ENCODE measurements around the gene CERCAM.
A peak's percentile ranks its signal among the peaks of the same experiment; 100 is the strongest.
"Not testable (repeated sequence)": the region's sequence is repeated elsewhere in the genome, so short reads cannot be mapped to it uniquely, and the experiment has no call there.

CERCAM gene

DNA sequence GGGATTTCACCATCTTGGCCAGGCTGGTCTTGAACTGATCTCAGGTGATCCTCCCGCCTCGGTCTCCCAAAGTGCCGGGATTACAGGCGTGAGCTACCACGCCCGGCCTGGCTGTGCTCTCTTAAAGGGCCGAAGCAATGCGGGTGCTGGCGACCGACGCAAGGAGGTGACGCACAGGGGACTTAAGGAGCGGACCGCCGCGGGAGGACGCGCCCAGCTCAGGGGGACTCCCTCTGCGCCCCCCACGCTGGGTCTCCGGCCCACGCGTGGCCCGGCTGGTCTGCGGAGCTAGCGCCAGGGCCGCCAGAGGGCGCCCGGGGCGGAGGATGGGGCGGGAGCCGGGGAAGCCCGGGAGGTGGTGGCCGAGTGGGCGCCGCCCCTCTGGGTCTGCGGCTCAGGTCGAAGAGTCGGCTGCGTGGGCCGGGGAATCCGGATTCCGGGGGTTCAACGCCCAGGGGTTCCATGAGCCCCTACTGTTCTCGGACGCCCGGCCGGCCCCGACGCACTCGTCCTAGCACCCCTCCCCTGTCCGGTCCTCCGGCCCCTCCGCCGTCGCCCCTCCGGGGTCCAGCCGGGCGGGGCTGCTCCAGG is 502 bp upstream of the CERCAM start:
- DNase-seq, result peak; percentile 46

DNA sequence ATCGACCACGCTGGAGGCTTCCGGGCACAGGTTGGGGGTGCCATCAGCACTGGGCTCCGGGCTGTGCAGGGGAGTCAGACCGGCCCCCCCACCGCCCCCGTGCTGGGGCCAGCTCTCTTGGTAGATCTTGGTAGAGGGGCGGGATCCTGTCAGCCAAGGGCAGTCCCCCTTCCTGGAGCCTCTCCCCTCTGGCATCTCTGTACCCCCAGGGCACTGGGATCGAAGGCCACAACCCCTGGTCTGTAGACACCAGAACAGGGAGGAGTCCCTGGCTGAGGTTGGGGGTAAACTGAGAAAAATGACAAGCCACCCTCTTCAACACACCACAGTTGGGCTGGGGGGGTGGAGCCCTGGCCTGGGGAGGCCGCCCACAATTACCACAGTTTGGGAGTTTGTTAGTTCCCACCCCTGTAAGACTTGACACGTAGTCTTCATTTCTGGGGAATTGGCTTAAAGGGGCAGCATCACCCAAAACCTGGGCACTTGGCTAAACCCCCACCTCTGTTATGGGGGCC is 882 bp downstream of the CERCAM start:
- DNase-seq, result no peak

DNA sequence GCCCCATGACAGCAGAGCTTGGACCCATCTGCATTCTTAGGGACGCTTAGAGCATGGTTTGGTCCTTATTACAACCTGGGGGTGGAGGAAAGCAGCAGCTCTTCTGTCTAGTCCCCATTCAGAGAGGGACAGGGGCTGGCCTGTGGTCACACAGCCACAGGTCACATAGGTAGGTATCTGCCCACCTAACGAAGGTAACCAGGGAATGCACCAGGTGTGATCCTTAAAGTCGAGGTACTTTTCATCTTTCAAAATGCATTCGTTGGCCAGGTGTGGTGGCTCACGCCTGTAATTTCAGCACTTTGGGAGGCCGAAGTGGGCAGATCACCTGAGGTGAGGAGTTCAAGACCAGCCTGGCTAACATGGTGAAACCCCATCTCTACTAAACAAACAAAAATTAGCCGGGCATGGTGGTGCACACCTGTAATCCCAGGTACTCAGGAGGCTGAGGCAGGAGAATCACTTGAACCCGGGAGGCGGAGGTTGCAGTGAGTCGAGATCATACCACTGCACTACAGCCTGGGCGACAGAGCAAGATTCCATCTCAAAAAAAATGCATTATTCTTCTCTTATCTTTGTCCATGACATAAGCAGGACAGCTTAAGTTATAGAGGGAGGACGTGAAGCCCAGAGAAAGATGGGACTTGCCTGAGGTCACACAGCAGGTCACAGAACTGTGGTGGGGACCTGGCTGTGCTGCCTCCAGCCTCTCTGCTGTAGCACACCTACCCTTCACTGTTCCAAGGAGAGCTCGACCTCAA is 1.5 kb downstream of the CERCAM start:
- DNase-seq, result not testable (repeated sequence)

DNA sequence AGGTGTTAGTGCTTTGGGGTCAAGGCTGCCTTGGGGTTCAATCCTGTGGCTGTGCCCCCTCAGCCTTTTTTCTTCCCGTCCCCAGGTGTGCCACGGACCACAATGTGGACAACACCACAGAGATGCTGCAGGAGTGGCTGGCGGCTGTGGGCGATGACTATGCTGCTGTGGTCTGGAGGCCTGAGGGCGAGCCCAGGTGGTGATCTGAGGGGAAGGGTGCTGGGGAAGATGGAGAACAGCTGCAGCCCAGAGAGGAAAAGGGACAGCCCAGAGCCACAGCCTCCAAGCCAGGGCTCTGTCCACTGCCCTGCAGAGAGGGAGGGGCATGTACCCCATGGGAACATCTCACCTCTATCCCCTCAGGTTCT is 2.1 kb downstream of the CERCAM start:
- no peak for DNase-seq

DNA sequence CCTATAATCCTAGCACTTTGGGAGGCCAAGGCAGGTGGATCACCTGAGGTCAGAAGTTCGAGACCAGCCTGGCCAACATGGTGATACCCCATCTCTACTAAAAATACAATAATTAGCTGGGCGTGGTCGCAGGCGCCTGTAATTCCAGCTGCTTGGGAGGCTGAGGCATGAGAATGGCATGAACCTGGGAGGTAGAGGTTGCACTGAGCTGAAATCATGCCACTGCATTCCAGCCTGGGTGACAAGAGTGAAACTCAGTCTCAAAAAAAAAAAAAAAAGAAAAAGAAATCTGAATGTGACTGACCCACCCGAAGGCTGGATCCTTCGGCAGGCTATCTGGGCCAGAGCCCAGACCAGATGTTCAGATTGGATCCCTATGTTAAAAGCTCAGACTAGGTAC is 2.7 kb downstream of the CERCAM start:
- not testable (repeated sequence) for DNase-seq

DNA sequence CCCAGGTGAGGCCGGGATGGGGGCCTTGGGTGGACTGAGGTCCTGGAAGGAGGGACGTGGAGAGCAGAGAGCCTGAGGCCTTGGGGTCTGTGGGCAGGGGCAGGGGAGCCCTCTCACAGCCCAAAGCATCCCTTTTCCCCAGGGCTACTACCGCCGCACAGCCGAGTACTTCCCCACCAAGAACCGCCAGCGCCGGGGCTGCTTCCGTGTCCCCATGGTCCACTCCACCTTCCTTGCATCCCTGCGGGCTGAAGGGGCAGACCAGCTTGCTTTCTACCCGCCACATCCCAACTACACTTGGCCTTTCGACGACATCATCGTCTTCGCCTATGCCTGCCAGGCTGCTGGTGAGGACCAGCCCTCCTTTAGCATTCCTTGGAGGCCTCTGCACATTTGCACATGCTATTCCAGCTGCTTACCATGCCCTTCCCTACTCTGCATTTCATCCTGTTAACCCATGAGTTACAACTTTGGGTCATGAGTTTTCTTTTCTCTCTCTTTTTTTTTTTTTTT is 3.7 kb downstream of the CERCAM start:
- no peak for DNase-seq

DNA sequence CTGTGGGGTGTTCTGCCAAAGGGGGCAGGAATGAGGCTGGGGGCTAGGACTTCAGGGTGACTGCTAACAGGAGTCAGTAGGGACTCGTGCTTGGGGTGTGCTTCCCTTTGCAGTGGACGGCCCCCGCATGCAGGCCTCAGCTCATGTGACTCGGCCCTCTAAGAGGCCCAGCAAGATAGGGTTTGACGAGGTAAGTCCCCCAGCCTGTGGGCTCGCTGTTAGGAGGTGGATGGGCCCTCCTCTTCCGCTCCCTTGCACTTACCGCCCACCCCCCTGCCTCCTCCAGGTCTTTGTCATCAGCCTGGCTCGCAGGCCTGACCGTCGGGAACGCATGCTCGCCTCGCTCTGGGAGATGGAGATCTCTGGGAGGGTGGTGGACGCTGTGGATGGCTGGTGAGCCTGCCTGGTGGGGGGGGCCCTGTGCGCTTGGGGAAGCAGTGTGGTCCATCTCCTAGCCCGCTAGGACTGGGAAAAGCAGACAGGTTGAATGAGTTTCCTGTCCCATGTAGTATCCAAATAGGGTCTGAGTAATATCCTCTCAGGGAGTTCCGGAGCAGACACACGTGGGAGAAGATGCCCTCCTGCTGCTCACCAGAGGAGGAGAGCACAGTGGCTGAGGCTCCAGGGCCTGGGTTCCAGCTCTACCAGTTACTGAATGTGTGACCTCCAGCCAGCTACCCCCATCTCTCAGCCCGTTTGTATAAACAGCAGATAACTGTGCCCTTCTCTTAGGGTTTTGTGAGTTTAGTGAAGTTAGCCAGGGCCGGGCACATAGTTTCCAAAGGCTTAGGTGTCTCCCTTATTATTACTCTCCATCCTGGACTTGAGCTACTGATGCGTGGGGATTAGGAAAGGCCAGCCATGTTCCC is 8.2 kb downstream of the CERCAM start:
- no peak for DNase-seq

DNA sequence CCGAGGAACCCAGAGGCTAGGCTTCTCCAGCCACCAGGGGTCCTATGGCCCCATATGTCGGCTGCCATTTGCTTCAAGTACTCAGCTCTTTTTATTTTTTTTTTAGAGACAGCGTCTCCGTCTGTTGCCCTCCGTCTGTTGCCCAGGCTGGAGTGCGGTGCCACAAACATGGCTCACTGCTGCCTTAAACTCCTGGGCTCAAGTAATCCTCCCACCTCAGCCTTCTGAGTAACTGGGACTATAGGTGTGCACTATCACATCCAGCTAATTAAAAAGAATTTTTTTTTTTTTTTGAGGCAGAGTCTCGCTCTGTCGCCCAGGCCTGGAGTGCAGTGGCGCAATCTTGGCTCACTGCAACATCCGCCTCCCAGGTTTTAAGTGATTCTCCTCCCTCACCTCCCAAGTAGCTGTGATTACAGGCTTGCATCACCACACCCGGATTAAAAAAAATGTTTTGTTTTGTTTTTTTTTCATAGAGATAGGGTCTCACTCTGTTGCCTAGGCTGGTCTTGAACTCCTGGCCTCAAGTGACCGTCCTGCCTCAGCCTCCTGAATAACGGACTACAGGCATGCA is 8.9 kb downstream of the CERCAM start:
- no peak for DNase-seq

DNA sequence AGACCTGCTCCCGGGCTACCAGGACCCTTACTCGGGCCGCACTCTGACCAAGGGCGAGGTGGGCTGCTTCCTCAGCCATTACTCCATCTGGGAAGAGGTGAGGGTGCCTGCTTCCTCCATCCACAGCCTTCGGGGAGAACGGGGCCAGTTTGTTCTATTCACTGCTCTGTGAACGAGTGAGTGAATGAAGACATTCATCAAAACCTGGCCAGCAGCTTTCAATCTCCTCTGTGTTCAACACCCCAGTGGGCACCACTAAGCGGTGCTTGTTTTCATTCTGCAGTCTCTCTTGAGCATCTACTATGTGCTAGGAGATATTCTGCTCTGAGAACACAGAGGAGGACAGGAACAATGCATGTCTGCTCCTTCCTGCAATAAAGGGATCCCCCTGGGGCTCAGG is 10.6 kb downstream of the CERCAM start:
- no peak for DNase-seq

DNA sequence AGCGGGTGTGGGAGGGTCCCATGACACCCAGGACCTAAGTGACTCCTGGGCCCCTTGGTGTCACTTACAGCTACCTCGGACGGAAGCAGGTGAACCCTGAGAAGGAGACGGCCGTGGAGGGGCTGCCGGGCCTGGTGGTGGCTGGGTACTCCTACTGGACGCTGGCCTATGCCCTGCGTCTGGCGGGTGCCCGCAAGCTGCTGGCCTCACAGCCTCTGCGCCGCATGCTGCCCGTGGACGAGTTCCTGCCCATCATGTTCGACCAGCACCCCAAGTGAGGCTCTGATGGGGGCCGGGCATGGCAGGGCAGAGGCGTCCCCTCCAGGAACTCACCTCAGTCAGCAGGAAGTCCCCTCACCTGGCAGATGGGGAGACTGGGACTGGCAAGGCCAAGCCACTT is 13.7 kb downstream of the CERCAM start:
- no peak for DNase-seq

DNA sequence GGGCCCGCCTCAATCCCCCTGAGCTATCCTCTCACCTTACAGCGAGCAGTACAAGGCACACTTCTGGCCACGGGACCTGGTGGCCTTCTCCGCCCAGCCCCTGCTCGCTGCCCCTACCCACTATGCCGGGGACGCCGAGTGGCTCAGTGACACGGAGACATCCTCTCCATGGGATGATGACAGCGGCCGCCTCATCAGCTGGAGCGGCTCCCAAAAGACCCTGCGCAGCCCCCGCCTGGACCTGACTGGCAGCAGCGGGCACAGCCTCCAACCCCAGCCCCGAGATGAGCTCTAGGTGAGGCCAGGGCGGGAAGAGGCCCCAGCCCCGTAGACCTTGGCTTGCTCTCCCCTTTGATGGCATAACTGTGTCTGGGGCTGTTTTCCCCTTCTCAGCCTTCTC is 15.0 kb downstream of the CERCAM start:
- DNase-seq, result no peak

DNA sequence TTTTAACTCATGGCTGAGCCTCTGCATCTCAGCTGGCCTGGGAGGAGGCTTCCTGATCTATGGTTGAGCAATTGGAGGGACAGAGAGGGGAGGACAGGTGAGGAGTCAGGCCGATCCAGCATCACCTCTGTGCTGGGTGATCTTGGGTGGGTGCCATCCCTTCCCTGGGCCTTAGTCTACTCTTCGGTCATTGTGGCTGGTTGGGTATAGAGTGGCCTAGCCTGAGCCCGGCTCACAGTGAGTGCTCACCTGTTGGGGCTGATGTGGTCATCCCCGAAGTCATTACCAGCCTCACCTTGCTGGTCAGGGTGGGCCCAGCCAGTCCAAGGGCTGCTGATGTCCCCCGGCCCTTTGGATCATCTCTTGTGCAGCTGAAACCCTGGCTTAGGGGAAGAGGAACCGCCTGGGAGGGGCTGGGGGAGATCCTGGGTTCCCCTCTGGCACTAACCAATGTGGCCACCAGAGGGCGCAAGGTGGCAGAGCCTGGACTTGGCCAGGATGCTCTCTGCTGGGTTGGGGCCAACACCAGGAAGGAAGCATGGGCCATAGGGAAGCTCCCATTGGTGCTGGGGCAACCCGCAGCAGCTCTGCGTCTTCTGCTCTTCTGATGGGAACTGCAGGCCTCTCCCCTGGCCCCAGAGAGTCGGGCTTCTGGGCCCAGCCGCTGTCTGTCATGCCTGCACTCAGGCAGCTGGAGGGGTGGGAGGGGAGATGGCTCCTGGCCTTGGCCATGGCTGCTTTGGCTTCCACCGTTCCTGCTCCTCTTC is 17.9 kb downstream of the CERCAM start:
- DNase-seq, result peak; percentile 77

DNA sequence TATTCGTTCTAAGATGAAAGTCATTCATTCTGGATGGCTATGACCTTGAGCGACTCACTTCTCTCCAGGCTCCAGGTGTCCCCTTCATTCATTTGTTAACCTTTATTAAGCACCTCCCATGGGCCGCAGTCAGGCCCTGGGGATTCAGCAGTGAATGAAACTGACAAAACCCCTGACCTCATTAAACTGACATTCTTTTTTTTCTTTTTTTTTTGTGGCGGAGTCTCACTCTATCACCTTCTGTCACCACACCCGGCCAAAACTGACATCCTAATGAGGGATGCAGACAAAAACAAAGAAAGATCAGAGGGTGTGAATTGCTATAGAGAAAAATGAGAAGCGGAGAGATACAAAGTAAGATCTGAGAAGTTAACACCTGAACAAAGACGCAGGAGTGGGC is 18.6 kb downstream of the CERCAM start:
- no peak for DNase-seq

DNA sequence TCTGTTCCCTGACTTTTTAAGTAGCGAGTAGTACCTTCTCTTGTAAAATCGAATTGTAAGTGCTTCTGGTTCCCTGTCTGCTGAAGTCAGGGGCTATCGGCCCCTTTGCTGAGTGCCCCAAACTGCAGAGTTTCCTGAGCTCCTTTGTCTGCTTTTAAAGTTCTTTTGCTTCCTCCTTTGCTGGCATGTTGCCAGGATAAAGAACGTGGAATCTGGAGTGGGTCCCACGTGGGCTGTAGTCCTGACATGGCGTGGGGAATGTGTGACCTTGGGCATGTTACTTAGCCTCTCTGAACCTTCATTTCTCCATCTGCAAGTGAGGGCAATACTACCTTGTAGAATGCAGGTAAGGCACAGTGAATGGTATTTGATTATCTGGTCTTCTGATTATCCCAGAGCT is 21.5 kb downstream of the CERCAM start:
- DNase-seq, result no peak

DNA sequence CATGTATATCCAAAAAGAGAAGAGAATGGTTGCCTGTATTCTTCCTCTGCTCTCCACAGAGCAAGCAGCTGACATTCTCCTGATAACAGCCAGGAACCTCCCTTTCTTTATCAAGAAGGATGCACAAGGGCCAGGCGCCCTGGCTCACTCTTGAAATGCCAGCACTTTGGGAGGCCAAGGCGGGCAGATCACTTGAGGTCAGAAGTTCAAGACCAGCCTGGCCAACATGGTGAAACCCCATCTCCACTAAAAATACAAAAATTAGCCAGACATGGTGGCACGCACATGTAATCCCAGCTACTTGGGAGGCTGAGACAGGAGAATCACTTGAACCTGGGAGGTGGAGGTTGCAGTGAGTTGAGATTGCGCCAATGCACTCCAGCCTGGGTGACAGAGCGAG is 25.8 kb downstream of the CERCAM start:
- DNase-seq, result not testable (repeated sequence)

DNA sequence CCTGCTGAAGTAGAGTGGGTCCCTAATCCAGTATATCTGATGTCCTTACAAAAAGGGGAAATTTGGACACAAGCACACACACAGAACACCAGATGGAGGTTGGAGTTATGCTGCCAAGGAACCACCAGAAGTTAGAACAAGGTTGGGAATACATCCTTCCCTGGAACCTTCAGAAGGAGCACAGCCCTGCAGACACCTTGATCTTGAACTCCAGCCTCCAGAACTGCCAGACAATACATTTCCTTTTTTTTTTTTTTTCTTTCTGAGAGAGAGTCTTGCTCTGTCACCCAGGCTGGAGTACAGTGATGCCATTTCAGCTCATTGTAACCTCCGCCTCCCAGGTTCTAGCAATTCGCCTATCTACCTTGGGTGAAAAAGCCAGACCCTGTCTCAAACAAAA is 28.1 kb downstream of the CERCAM start:
- no peak for DNase-seq

DNA sequence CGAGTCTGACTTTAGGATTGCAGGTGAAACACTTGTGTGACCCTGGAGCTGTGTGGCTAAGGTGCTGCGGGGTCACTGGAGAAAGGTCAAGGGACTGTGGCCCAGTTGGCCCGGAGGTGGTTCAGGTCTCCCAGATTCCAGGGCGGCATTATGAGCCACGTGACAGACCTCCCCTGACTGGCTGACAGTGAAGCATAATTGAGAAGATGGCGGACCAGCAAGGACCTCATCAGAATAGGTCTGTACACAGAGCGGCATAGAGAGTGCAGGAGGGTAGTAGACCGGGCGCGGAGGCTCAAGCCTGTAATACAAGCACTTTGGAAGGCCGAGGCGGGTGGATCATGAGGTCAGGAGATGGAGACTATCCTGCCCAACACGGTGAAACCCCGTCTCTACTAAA is 34.3 kb downstream of the CERCAM start:
- no peak for DNase-seq

DNA sequence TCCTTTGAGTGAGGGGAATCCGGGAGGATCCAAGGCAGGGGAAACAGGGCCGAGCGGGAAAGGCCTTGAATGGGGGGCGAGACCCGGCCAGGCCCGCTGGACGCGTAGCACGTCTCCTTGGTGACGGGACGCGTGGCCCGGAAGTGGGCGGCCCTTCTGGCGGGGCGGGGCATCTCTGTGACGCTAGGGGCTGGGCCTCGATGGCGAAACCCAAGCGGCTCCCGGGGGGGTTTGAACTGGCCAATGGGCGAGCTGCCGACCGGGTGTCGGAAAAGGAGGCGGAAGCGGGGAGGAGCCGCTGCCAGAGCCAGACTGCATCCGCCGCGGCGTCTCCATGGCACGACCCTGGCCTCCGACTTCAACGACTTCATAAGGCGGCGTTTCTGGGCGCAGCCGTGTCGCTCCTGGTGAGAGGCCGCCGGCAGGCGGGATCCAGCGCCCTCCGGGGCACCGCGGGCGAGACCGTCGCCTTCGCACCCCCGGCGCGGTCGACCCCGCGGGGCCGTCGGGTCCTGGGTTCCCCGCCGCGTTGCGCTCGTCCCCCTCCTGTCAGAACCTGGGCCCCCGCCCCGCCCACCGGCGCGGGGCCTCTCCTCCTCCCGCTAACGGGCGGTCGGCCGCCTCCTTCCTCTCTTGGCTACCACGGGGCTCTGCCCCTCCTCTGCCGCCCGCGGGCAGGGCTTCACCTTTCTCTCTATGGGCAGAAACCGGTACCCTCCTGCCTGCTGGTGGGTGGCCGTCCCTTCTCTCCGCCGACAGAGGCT is 35.4 kb downstream of the CERCAM start, which contains the start of gene ODF2:
Gene ODF2 (plus strand): TSS at position 158 of the 764 bp plus-strand sequence. CDS start 86 bp downstream, at position 244.
- DNase-seq, result peak; percentile 97

DNA sequence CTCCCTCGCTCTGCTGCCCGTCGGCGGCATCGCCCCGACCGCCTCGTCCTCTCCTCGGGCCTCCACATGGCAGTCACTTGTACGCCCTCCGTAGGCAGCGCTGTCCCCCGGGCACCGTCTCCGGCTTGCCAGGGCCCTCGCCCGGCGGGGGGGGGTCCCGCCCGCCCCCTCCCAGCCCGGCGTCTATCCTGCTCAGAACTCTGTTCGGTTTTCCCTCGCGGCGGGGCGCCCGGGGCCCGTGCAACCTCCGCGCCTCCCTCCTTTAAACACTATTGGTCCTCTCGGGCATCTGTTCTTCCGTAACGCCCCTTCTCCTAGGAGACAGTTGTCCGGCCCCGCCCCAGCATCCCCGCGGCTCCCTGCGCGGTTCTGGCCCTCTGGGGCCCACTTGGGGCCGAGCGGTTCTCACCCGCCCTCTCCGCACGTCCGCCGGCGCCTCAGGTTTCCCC is 36.0 kb downstream of the CERCAM start:
- DNase-seq, result peak; percentile 76

DNA sequence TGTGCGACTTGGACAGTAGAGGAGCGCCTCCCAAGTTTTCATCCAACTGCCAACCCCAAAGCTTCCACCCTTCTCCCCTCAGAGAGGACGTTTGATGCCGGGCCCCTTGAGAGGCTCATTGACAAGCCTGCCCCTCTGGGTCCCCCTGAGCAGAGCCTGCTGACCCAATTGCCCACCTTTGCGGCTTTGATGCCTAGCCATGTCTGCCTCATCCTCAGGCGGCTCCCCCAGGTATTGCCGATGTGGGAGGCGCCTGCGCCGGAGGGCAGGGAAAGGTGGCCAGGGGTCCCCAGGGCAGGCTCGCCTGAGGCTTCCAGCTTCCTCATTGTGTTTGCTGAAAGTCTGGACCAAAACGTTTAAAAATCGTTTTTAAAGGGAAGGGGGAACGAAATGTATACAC is 36.5 kb downstream of the CERCAM start:
- no peak for DNase-seq

DNA sequence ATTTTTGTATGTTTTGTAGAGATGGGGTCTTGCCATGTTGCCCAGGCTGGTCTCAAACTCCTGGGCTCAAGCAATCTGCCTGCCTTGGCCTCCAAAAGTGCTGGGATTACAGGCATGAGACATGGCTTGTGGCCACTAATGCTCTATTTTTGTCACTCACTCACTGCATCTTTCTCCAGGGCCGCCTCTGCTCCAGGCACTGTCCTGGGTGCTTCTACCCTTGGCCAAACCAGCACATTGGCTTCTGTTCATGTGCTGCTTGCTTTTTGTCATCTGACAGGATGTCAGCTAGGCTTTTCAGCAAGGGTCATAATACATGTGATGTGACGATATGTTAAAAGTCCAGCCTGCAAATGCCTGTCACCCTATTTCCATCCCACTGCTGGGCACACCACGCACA is 38.4 kb downstream of the CERCAM start:
- no peak for DNase-seq

All from NCI-H1436 (cell line).